Measurements from ENCODE around the gene ZNF638.

Gene ZNF638

DNA sequence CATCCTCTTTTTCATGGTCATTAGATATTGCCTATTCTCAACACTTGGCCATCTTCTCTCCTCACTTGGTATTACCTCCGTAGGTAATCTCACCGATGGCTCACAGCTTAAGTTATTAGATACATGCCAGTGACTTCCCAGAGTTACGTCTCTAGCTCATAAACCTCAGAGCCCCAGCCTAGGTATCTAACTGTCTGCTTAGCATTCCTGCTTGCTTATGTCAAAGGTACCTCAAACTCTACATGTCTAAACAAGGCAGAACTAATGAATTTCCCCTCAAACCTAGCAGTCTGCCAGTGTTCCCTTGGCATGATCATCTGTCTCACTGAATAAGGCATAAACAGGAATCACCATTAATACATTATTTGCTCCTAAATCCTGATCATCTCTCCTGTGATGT lies 27.7 kb upstream of the ZNF638 start:
- TF ChIP-seq FOXP2 (optimal IDR thresholded peaks at IDR 0.05; ENCODE audit: borderline replicate concordance, extremely low read depth, extremely low read length, insufficient read depth) (no peak), SIN3A (IDR thresholded peaks at IDR 0.05; ENCODE audit: borderline replicate concordance, insufficient read depth, low read length) (no peak), TAF1 (IDR thresholded peaks at IDR 0.05; ENCODE audit: borderline replicate concordance, insufficient read depth, low read length) (no peak), POLR2AphosphoS5 (IDR thresholded peaks at IDR 0.05; ENCODE audit: low read depth, low read length) (no peak)
- TF ChIP-seq, protein P1, sequence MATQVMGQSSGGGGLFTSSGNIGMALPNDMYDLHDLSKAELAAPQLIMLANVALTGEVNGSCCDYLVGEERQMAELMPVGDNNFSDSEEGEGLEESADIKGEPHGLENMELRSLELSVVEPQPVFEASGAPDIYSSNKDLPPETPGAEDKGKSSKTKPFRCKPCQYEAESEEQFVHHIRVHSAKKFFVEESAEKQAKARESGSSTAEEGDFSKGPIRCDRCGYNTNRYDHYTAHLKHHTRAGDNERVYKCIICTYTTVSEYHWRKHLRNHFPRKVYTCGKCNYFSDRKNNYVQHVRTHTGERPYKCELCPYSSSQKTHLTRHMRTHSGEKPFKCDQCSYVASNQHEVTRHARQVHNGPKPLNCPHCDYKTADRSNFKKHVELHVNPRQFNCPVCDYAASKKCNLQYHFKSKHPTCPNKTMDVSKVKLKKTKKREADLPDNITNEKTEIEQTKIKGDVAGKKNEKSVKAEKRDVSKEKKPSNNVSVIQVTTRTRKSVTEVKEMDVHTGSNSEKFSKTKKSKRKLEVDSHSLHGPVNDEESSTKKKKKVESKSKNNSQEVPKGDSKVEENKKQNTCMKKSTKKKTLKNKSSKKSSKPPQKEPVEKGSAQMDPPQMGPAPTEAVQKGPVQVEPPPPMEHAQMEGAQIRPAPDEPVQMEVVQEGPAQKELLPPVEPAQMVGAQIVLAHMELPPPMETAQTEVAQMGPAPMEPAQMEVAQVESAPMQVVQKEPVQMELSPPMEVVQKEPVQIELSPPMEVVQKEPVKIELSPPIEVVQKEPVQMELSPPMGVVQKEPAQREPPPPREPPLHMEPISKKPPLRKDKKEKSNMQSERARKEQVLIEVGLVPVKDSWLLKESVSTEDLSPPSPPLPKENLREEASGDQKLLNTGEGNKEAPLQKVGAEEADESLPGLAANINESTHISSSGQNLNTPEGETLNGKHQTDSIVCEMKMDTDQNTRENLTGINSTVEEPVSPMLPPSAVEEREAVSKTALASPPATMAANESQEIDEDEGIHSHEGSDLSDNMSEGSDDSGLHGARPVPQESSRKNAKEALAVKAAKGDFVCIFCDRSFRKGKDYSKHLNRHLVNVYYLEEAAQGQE (IDR thresholded peaks at IDR 0.05; ENCODE audit: insufficient read depth in 1 of 2, low read depth in 2 of 2, low read length in 2 of 2), result no peak

DNA sequence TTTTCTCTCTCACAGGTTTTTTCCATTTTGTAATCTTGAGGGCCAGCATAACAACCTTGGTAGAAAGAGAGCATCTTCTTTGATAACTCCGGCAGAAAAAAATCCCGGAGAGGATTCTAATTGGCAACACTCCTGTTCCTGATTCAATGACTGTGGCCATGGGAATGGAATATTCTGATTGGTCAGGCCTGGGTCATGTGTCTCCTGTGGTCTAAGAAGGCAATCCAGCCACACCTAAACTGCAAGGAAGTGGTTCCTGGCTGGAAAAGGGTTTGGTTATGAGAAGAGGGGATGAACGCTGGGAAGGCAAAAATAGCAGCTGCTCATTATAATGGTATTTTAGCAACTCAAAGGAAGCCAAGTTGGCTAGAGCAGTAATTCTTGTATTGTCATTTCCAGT lies 24.8 kb upstream of the ZNF638 start:
- TF ChIP-seq TAF1 (IDR thresholded peaks at IDR 0.05; ENCODE audit: borderline replicate concordance, insufficient read depth, low read length), result no peak

DNA sequence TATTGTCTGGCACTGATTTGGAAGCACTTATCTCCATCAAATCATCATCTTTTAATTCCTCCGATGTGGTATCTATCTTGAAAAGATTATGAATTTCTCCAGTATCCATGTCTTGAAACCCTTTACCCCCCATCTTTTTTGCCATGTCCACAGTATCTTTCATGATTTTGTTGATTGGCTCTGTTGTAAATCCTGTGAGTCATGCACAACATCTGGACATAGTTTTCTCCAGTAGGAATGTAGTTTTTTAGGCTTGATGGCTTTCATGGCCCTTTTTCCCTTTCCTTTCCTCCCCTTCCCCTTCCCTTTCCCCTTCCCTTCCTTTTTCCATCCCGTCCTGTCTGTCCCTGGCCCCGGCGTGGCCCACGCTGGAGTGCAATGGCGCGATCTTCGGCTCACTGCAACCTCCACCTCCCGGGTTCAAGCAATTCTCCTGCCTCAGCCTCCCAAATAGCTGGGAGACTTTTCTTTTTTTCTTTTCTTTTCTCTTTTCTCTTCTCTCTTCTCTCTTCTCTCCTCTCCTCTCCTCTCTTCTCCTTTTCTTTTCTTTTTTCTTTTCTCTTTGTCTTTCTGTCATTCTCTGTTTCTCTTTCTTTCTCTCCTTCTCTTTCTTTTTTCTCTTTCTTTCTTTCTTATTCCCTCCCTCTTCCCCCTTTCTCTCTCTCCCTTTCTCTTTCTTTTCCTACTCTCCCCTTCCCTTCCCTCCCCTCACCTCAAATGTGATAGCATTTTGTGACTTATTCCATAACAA lies 18.4 kb upstream of the ZNF638 start:
- TF ChIP-seq, protein P1 (IDR thresholded peaks at IDR 0.05; ENCODE audit: insufficient read depth in 1 of 2, low read depth in 2 of 2, low read length in 2 of 2), result no peak
- TF ChIP-seq SIN3A (IDR thresholded peaks at IDR 0.05; ENCODE audit: borderline replicate concordance, insufficient read depth, low read length), result no peak

DNA sequence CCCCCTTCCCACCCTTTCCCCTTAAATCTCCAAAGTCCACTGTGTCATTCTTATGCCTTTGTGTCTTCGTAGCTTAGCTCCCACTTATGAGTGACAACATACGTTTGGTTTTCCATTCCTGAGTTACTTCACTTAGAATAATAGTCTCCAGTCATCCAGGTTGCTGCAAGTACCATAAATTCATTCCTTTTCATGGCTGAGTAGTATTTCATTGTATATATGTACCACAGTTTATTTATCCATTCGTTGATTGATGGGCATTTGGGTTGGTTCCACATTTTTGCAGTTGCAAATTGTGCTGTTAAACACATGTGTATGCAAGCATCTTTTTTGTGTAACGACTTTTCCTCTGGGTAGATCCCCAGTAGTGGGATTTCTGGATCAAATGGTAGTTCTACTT lies 14.5 kb upstream of the ZNF638 start:
- no peak for TF ChIP-seq SIN3A (IDR thresholded peaks at IDR 0.05; ENCODE audit: borderline replicate concordance, insufficient read depth, low read length)
- TF ChIP-seq FOXP2 (optimal IDR thresholded peaks at IDR 0.05; ENCODE audit: borderline replicate concordance, extremely low read depth, extremely low read length, insufficient read depth), result no peak
- no peak for TF ChIP-seq POLR2AphosphoS5 (IDR thresholded peaks at IDR 0.05; ENCODE audit: low read depth, low read length)
- TF ChIP-seq, protein P1 (IDR thresholded peaks at IDR 0.05; ENCODE audit: insufficient read depth in 1 of 2, low read depth in 2 of 2, low read length in 2 of 2), result no peak
- TF ChIP-seq TAF1 (IDR thresholded peaks at IDR 0.05; ENCODE audit: borderline replicate concordance, insufficient read depth, low read length), result no peak

DNA sequence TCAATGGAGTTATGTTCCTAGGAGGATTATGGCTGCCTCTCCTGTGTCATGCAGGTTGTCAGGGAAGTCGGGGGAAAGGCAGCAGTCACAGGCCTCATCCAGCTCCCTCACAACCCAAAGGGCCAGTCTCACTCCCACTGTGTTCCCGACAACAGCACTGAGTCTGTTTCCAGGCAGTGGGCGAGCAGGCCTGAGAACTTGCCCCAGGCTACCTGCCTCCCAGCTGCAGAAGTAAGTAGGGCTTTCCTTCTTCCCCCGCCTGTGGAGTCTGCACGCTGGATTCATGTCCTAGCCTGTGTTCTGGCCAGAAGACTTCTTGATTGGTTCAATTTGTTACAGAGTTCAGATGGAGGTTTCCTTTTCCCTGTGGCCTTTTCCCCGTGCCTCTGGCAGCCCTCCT lies 8.2 kb upstream of the ZNF638 start:
- no peak for TF ChIP-seq POLR2AphosphoS5 (IDR thresholded peaks at IDR 0.05; ENCODE audit: low read depth, low read length)
- TF ChIP-seq TAF1 (IDR thresholded peaks at IDR 0.05; ENCODE audit: borderline replicate concordance, insufficient read depth, low read length), result no peak
- TF ChIP-seq FOXP2 (optimal IDR thresholded peaks at IDR 0.05; ENCODE audit: borderline replicate concordance, extremely low read depth, extremely low read length, insufficient read depth), result no peak
- no peak for TF ChIP-seq SIN3A (IDR thresholded peaks at IDR 0.05; ENCODE audit: borderline replicate concordance, insufficient read depth, low read length)
- TF ChIP-seq, protein P1 (IDR thresholded peaks at IDR 0.05; ENCODE audit: insufficient read depth in 1 of 2, low read depth in 2 of 2, low read length in 2 of 2), result no peak
